PC-9 (cell line): ENCODE results near the gene DNAH2. TPM values are rescaled to one million over a fixed set of nuclear protein-coding genes. Genes with fewer than 3 reads are reported as not detected.

ENCODE experiments used
- BruUV-seq: library from RNA; stranded (reverse); fragments of 400-500 nt; replicated peaks from 2 replicates; lab custom pipeline; 2021; lab: Mats Ljungman, UMichigan
- CTCF ChIA-PET: fragments of 300-600 bp; sonication (Branson Sonifier 250); formaldehyde crosslinking; loops from one replicate; lab custom pipeline; 2022; ENCODE audit warnings: antibody characterized with exemption; lab: Charles Lee
- POLR2A ChIA-PET: fragments of 300-600 bp; sonication (Branson Sonifier 250); formaldehyde crosslinking; loops from one replicate; lab custom pipeline; 2022; ENCODE audit warnings: antibody characterized with exemption; ENCODE audit not compliant: unreplicated experiment; lab: Charles Lee
- DNase-seq, 2 experiments: peaks; one replicate each; pipeline versions ENCODE4 v3.0.0 to v3.0.0-alpha.2; 2015 to 2022; ENCODE audit warnings: mixed read lengths in 1 of 2
- H2AFZ ChIP-seq: fragments of 200-600 bp; sonication (generic); 2 replicates; pipeline ENCODE4 v1.8.1; 2017; ENCODE audit warnings: antibody characterized with exemption
- H3F3A ChIP-seq: fragments of 200-600 bp; sonication (generic); 2 replicates; pipeline ENCODE4 v1.8.1; 2017; ENCODE audit warnings: antibody characterized with exemption, mild to moderate bottlenecking, low read depth; ENCODE audit not compliant: insufficient read depth
- H3K27ac ChIP-seq: fragments of 200-600 bp; sonication (generic); 2 replicates; pipeline ENCODE4 v1.6.1; 2016; ENCODE audit warnings: mixed run types
- H3K27me3 ChIP-seq: fragments of 200-600 bp; sonication (generic); 2 replicates; pipeline ENCODE4 v1.6.1; 2016; ENCODE audit warnings: low read depth, mixed run types; ENCODE audit not compliant: insufficient read depth
- H3K36me3 ChIP-seq: fragments of 200-600 bp; sonication (generic); 2 replicates; pipeline ENCODE4 v1.6.1; 2016; ENCODE audit warnings: low read depth, mixed run types
- H3K4me1 ChIP-seq: fragments of 200-600 bp; sonication (generic); replicated peaks from 2 replicates; pipeline ENCODE4 v1.6.1; 2016; ENCODE audit warnings: mixed run types; ENCODE audit not compliant: insufficient read depth
- H3K4me2 ChIP-seq: fragments of 200-600 bp; sonication (generic); 2 replicates; pipeline ENCODE4 v1.6.1; 2017; ENCODE audit warnings: mixed run types
- H3K4me3 ChIP-seq: fragments of 200-600 bp; sonication (generic); 2 replicates; pipeline ENCODE4 v1.6.1; 2016; ENCODE audit warnings: mixed run types
- H3K79me2 ChIP-seq: fragments of 200-600 bp; sonication (generic); 2 replicates; pipeline ENCODE4 v1.6.1; 2017; ENCODE audit warnings: low read depth, mixed run types
- H3K9me2 ChIP-seq: fragments of 200-600 bp; sonication (generic); 2 replicates; pipeline ENCODE4 v1.8.1; 2017; ENCODE audit warnings: mild to moderate bottlenecking; ENCODE audit not compliant: insufficient read depth
- H3K9me3 ChIP-seq: fragments of 200-600 bp; sonication (generic); 2 replicates; pipeline ENCODE4 v1.8.1; 2016; ENCODE audit warnings: low read depth; ENCODE audit not compliant: insufficient read depth
- H4K20me1 ChIP-seq: fragments of 200-600 bp; sonication (generic); 2 replicates; pipeline ENCODE4 v1.8.1; 2017; ENCODE audit not compliant: insufficient read depth
- CTCF ChIP-seq: fragments of 200-600 bp; sonication (generic); conservative IDR thresholded peaks from 2 replicates; pipeline ENCODE4 v1.6.1; 2017; ENCODE audit warnings: mixed run types, antibody characterized with exemption, mild to moderate bottlenecking, moderate library complexity
- EZH2 ChIP-seq: fragments of 200-600 bp; sonication (generic); IDR thresholded peaks from 2 replicates; pipeline ENCODE4 v1.8.0; 2017; ENCODE audit warnings: antibody characterized with exemption, low read depth
- intact Hi-C: fragments of 100-400 bp; cut with micrococcal nuclease; formaldehyde crosslinking; loops from one replicate; pipeline ENCODE4 v1.10.0; 2022; ENCODE audit not compliant: unreplicated experiment
- total RNA-seq: library from RNA; stranded (reverse); gene quantifications from 2 replicates; pipeline ENCODE4 v1.2.3, GENCODE V29; 2021

DNAH2 gene
- total RNA-seq, 1 experiment from 2014 or later: 10.6 TPM

- Histone ChIP-seq H3K79me2 (no peaks in the 10 kb centered on the region), H3K27ac (no peak overlapping the region), H3K4me2 (no peak overlapping the region), H3K9me2 (no peaks in the 10 kb centered on the region), H2AFZ (no peak overlapping the region), H3F3A (no peaks in the 10 kb centered on the region), H3K27me3 (no peaks in the 10 kb centered on the region), H3K4me3 (no peak overlapping the region), H3K9me3 (no peaks in the 10 kb centered on the region), H3K36me3 (no peaks in the 10 kb centered on the region), H4K20me1 (no peaks in the 10 kb centered on the region), H3K4me1 (peaks cover 3% of the 10 kb centered on the region; the same call in 1 of the 2 replicates)
- POLR2A ChIA-PET: interaction anchor here (0.6 kb wide), 1 partner anchor 251 kb away, joined by 5 read pairs; the partner anchor contains the start of gene SAT2
- CTCF ChIA-PET: no interaction called here
- intact Hi-C loops: no loop called here
- no peak for DNase-seq
- no TSS peak for BruUV-seq
- TF ChIP-seq CTCF (no peak), EZH2 (no peak)
Observed at GRCh38 chr17:7878234-7878633, 160.7 kb downstream of the DNAH2 start.

- no peak overlapping the region for H3K4me3 ChIP-seq
- no peak overlapping the region for H2AFZ ChIP-seq
- no peaks in the 10 kb centered on the region for H3K9me3 ChIP-seq
- ChIA-PET CTCF (no interaction called here), POLR2A (no interaction called here)
- TF ChIP-seq EZH2 (no peak), CTCF (no peak)
- no peaks in the 10 kb centered on the region for H3F3A ChIP-seq
- H3K9me2 ChIP-seq: no peaks in the 10 kb centered on the region
- intact Hi-C loops: loop anchor here (10.0 kb wide), 1 partner anchor 295 kb away; the partner anchor contains the start of gene MPDU1
- no peaks in the 10 kb centered on the region for H4K20me1 ChIP-seq
- no peak overlapping the region for H3K4me2 ChIP-seq
- no peaks in the 10 kb centered on the region for H3K27me3 ChIP-seq
- no peak for DNase-seq
- no TSS peak for BruUV-seq
- H3K36me3 ChIP-seq: no peaks in the 10 kb centered on the region
- H3K4me1 ChIP-seq: peaks cover 10% of the 10 kb centered on the region; the same call in 1 of the 2 replicates
- H3K79me2 ChIP-seq: no peaks in the 10 kb centered on the region
- no peak overlapping the region for H3K27ac ChIP-seq
Observed at GRCh38 chr17:7880076-7880868, 162.7 kb downstream of the DNAH2 start.

GRCh38 chr17:7881276-7882054, 163.9 kb downstream of the DNAH2 start:
- H3F3A ChIP-seq: peaks cover 5% of the 10 kb centered on the region; the same call in 1 of the 2 replicates
- BruUV-seq: no TSS peak
- H3K36me3 ChIP-seq: no peaks in the 10 kb centered on the region
- peaks cover 10% of the 10 kb centered on the region; the same call in 1 of the 2 replicates for H3K4me1 ChIP-seq
- no peaks in the 10 kb centered on the region for H3K9me2 ChIP-seq
- DNase-seq: no peak
- H3K4me2 ChIP-seq: no peak overlapping the region
- no peak overlapping the region for H3K4me3 ChIP-seq
- no peak overlapping the region for H3K27ac ChIP-seq
- H3K27me3 ChIP-seq: no peaks in the 10 kb centered on the region
- no peaks in the 10 kb centered on the region for H4K20me1 ChIP-seq
- H3K79me2 ChIP-seq: peaks cover 10% of the 10 kb centered on the region
- TF ChIP-seq CTCF (no peak), EZH2 (no peak)
- CTCF ChIA-PET: no interaction called here
- POLR2A ChIA-PET: no interaction called here
- H2AFZ ChIP-seq: no peak overlapping the region
- no peaks in the 10 kb centered on the region for H3K9me3 ChIP-seq
- intact Hi-C loops: loop anchor here (10.0 kb wide), 1 partner anchor 297 kb away; the partner anchor contains the start of gene MPDU1
